HepG2 (cell line): ENCODE results near the gene NLGN4X. TPM values are rescaled to one million over a fixed set of nuclear protein-coding genes. Genes with fewer than 3 reads are reported as not detected.

Experiments
- ATAC-seq: fragments of 200-7000 bp; cut with Tn5 transposase; 3 replicates; pipeline ENCODE4 v1.9.1; 2020; ENCODE audit warnings: mild to moderate bottlenecking, moderate library complexity
- BruUV-seq: library from RNA; stranded (reverse); fragments of 400-500 nt; replicated peaks from 2 replicates; lab custom pipeline; 2021; lab: Mats Ljungman, UMichigan
- CTCF ChIA-PET: fragments of 300-600 bp; formaldehyde crosslinking; extraction: SDS; loops from one replicate; lab custom pipeline; 2021; ENCODE audit warnings: low total read pairs, inconsistent platforms, low intra/inter-chr PET ratio; lab: Yijun Ruan, JAX
- POLR2A ChIA-PET: fragments of 350-600 bp; sonication (Branson Sonifier 250); formaldehyde crosslinking; loops from one replicate; lab custom pipeline; 2020; ENCODE audit warnings: antibody characterized with exemption, inconsistent platforms; lab: Yijun Ruan, JAX
- DNase-seq: peaks from one replicate; pipeline ENCODE4 v3.0.0-alpha.2; 2015; ENCODE audit warnings: low spot score
- FAIRE-seq: peaks from 3 replicates; lab custom pipeline; 2011; peaks lifted over from hg19 to GRCh38; lab: Jason Lieb, UNC
- H2AFZ ChIP-seq: one replicate; pipeline ENCODE4 v1.6.1; 2011; ENCODE audit warnings: low read length, inconsistent platforms
- H3K27ac ChIP-seq: fragments of 300-600 bp; 3 replicates; pipeline ENCODE4 v1.8.0; 2011; ENCODE audit warnings: mixed run types, mild to moderate bottlenecking, mixed read lengths, low read length, inconsistent platforms; ENCODE audit not compliant: insufficient read depth; ENCODE audit errors: extremely low read length
- H3K27me3 ChIP-seq, 2 experiments: fragments of 200-600 bp in 1 of 2; 2 replicates in 1 of 2; 3 replicates in 1 of 2; pipeline versions ENCODE4 v1.6.0 to v1.8.0; 2011; ENCODE audit warnings: low read length in 2 of 2, mild to moderate bottlenecking in 2 of 2, moderate library complexity in 2 of 2, inconsistent platforms in 1 of 2; ENCODE audit not compliant: insufficient read depth in 2 of 2, control insufficient read depth in 1 of 2
- H3K36me3 ChIP-seq, 2 experiments: fragments of 200-600 bp in 1 of 2; replicated peaks in 1 of 2; 2 replicates in 1 of 2; 3 replicates in 1 of 2; pipeline versions ENCODE4 v1.5.1 to v1.8.0; 2011; ENCODE audit warnings: low read length in 2 of 2, inconsistent platforms in 1 of 2; ENCODE audit not compliant: insufficient read depth in 2 of 2, control insufficient read depth in 1 of 2
- H3K4me1 ChIP-seq: 2 replicates; pipeline ENCODE4 v1.5.1; 2012; ENCODE audit warnings: low read length, inconsistent platforms; ENCODE audit not compliant: insufficient read depth
- H3K4me2 ChIP-seq: 2 replicates; pipeline ENCODE4 v1.6.0; 2011; ENCODE audit warnings: low read depth, low read length, inconsistent platforms
- H3K4me3 ChIP-seq, 3 experiments: fragments of 200-600 bp in 1 of 3; sonication (generic), shearing (Covaris generic) in 1 of 3; replicated peaks in 1 of 3; 2 replicates each; pipeline ENCODE4 v1.5.1; 2011 to 2016; ENCODE audit warnings: low read length in 3 of 3, inconsistent platforms in 2 of 3, low read depth in 2 of 3, mild to moderate bottlenecking in 2 of 3, control low read depth in 1 of 3, mixed read lengths in 1 of 3; ENCODE audit not compliant: insufficient read depth in 1 of 3
- H3K79me2 ChIP-seq: one replicate; pipeline ENCODE4 v1.6.1; 2011; ENCODE audit warnings: low read length, inconsistent platforms; ENCODE audit not compliant: insufficient read depth
- H3K9ac ChIP-seq: 2 replicates; pipeline ENCODE4 v1.6.0; 2011; ENCODE audit warnings: mild to moderate bottlenecking, low read depth, low read length, inconsistent platforms; ENCODE audit not compliant: insufficient read depth
- H3K9me3 ChIP-seq: 2 replicates; pipeline ENCODE4 v1.5.1; 2012; ENCODE audit warnings: mild to moderate bottlenecking, low read length
- H4K20me1 ChIP-seq: 2 replicates; pipeline ENCODE4 v1.6.0; 2011; ENCODE audit warnings: inconsistent platforms, mild to moderate bottlenecking, low read length, moderate library complexity; ENCODE audit not compliant: insufficient read depth
- CEBPB ChIP-seq: IDR thresholded peaks from 2 replicates; pipeline ENCODE4 v1.6.1; 2011; ENCODE audit warnings: low read depth, low read length, improper control_type of control experiment, borderline replicate concordance
- ETV5 ChIP-seq: IDR thresholded peaks from 2 replicates; pipeline ENCODE4 v1.6.1; 2018; ENCODE audit warnings: missing biosample characterization, missing genetic modification reagents, inconsistent platforms, borderline replicate concordance
- HMGXB3 ChIP-seq: sonication (generic); formaldehyde crosslinking; IDR thresholded peaks from 2 replicates; pipeline ENCODE4 v1.4.0; 2020; ENCODE audit warnings: missing genetic modification reagents, borderline replicate concordance
- KDM2A ChIP-seq: sonication (generic); formaldehyde crosslinking; IDR thresholded peaks from 2 replicates; pipeline ENCODE4 v1.4.0; 2020; ENCODE audit warnings: low read depth, missing genetic modification reagents, borderline replicate concordance
- ZBTB42 ChIP-seq: sonication (generic); formaldehyde crosslinking; IDR thresholded peaks from 2 replicates; pipeline ENCODE4 v1.5.0; 2020; ENCODE audit warnings: mild to moderate bottlenecking, missing genetic modification reagents
- WGBS: methylation state at CpG from one replicate; pipeline ENCODE4 v1.1.6; 2017; ENCODE audit warnings: low lambda C conversion rate; 5-methylcytosine and 5-hydroxymethylcytosine counted together
- in situ Hi-C: cut with HindIII; loops from 2 replicates; pipeline ENCODE4 v1.10.0; 2017; ENCODE audit warnings: low pct_unique_long_range_greater_than_20kb; ENCODE audit not compliant: extremely low pct_ligation_motif_present
- intact Hi-C: fragments of 100-400 bp; cut with micrococcal nuclease; formaldehyde crosslinking; loops from one replicate; pipeline ENCODE4 v1.10.0; 2022; ENCODE audit not compliant: unreplicated experiment
- polyA plus RNA-seq, 8 experiments: library from polyadenylated mRNA; depleted of rRNA in 3 of 8; stranded (reverse) in 7 of 8; unstranded in 1 of 8; fragments of >200 nt; fragmentation: Illumina TruSeq in 4 of 8; extraction: Trizol in 4 of 8; gene quantifications; 2 replicates each; pipeline versions ENCODE4 v1.2.1 to v1.2.3, GENCODE V29; 2011 to 2016; ENCODE audit warnings: low read depth in 4 of 8, missing spikeins in 1 of 8, mixed read lengths in 1 of 8; ENCODE audit not compliant: insufficient read depth in 1 of 8
- total RNA-seq, 5 experiments: library from RNA; depleted of rRNA; stranded (reverse); fragments of >200 nt; fragmentation: Illumina TruSeq; extraction: Trizol; gene quantifications; 2 replicates each; pipeline ENCODE4 v1.2.3, GENCODE V29; 2016; ENCODE audit warnings: low read depth in 1 of 5
- TF ChIP-seq, protein P1 (sequence below), 2 experiments: sonication (generic) in 1 of 2; formaldehyde crosslinking in 1 of 2; IDR thresholded peaks; 2 replicates each; pipeline versions ENCODE4 v1.5.1 to v1.6.1; 2011 to 2020; ENCODE audit warnings: borderline replicate concordance in 1 of 2, low read depth in 1 of 2, low read length in 1 of 2, mild to moderate bottlenecking in 1 of 2, missing genetic modification reagents in 1 of 2, moderate library complexity in 1 of 2
- TF ChIP-seq, protein P2 (sequence below): sonication (generic); formaldehyde crosslinking; IDR thresholded peaks from 2 replicates; pipeline ENCODE4; 2020; ENCODE audit warnings: missing genetic modification reagents, mild to moderate bottlenecking, borderline replicate concordance

NLGN4X gene
- total and polyA plus RNA-seq, 2 of the 13 experiments (the other 11 are each of a cell fraction or from before 2014, with no cell fraction given): not detected

DNA sequence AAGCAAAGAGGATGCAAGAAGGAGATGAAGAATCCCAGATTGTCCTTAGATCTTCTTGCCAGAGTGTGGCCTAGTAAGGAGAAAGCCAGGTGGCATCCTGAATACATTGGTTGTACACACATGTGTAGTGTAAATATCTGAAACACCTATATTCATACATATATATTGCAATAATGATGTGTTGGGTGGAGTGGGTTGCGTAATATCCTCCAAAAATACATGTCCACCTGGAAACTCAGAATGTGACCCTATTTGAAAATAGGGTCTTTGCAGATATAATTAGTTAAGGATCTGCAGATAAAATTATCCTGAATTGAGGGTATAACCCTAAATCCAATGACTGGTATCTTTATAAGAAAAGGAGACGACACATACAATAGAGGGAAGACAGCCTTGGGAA, 216.3 kb downstream of the NLGN4X start:
- ATAC-seq (no peak), DNase-seq (no peak), FAIRE-seq (no peak)
- Histone ChIP-seq H3K9me3 (no peaks in the 10 kb centered on the region), H3K4me3 (no peak overlapping the region), H3K4me1 (no peaks in the 10 kb centered on the region), H3K27me3 (no peaks in the 10 kb centered on the region), H3K9ac (no peak overlapping the region), H3K27ac (no peak overlapping the region), H3K79me2 (no peaks in the 10 kb centered on the region), H4K20me1 (no peaks in the 10 kb centered on the region), H2AFZ (no peak overlapping the region), H3K36me3 (no peaks in the 10 kb centered on the region), H3K4me2 (no peak overlapping the region)
- ChIA-PET POLR2A (no interaction called here), CTCF (no interaction called here)
- in situ Hi-C loops (no loop called here), intact Hi-C loops (no loop called here)
- WGBS: 17% methylated on average over 2 of the region's 2 CpGs
- TF ChIP-seq CEBPB (peak; percentile 44; the same call in 1 of the 2 replicates), ZBTB42 (CRISPR knock-in tag) (no peak)
- BruUV-seq: no TSS peak

DNA sequence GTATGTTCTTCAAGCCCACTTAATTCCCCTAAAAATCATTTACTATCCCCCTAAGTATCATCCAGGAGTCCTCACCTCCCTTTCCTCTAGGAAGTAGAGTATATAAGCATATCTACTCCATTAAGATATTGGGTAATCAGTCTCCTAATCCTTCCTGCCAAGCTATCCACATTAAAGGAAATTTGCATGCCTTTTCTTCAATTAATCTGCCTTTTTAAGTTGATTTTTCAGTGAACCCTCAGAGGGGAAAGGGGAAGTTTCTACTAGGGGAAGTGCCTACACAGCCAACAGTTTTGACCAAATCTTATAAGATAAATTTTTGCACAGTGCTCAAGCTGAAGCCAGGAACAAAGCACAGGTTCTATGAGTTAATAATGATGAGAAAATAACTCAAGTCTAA, 222.8 kb downstream of the NLGN4X start:
- H3K27ac ChIP-seq: no peak overlapping the region
- ChIA-PET POLR2A (no interaction called here), CTCF (no interaction called here)
- H3K4me1 ChIP-seq: no peaks in the 10 kb centered on the region
- no peaks in the 10 kb centered on the region for H3K9me3 ChIP-seq
- in situ Hi-C loops: no loop called here
- no peak overlapping the region for H3K4me2 ChIP-seq
- no peaks in the 10 kb centered on the region for H3K36me3 ChIP-seq
- FAIRE-seq (no peak), ATAC-seq (no peak), DNase-seq (no peak)
- no TSS peak for BruUV-seq
- no peaks in the 10 kb centered on the region for H3K79me2 ChIP-seq
- intact Hi-C loops: no loop called here
- no peaks in the 10 kb centered on the region for H4K20me1 ChIP-seq
- H3K27me3 ChIP-seq: no peaks in the 10 kb centered on the region
- H3K4me3 ChIP-seq: no peak overlapping the region
- H3K9ac ChIP-seq: no peak overlapping the region
- no peak overlapping the region for H2AFZ ChIP-seq
- TF ChIP-seq KDM2A (CRISPR knock-in tag): no peak
- TF ChIP-seq HMGXB3 (CRISPR knock-in tag): no peak
- no peak for TF ChIP-seq ETV5 (CRISPR knock-in tag)
- TF ChIP-seq, protein P1, sequence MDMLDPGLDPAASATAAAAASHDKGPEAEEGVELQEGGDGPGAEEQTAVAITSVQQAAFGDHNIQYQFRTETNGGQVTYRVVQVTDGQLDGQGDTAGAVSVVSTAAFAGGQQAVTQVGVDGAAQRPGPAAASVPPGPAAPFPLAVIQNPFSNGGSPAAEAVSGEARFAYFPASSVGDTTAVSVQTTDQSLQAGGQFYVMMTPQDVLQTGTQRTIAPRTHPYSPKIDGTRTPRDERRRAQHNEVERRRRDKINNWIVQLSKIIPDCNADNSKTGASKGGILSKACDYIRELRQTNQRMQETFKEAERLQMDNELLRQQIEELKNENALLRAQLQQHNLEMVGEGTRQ (IDR thresholded peaks at IDR 0.05; ENCODE audit: low read depth, low read length): no peak
- TF ChIP-seq, protein P1 (CRISPR knock-in tag; IDR thresholded peaks at IDR 0.05; ENCODE audit: borderline replicate concordance): no peak
- TF ChIP-seq, protein P2, sequence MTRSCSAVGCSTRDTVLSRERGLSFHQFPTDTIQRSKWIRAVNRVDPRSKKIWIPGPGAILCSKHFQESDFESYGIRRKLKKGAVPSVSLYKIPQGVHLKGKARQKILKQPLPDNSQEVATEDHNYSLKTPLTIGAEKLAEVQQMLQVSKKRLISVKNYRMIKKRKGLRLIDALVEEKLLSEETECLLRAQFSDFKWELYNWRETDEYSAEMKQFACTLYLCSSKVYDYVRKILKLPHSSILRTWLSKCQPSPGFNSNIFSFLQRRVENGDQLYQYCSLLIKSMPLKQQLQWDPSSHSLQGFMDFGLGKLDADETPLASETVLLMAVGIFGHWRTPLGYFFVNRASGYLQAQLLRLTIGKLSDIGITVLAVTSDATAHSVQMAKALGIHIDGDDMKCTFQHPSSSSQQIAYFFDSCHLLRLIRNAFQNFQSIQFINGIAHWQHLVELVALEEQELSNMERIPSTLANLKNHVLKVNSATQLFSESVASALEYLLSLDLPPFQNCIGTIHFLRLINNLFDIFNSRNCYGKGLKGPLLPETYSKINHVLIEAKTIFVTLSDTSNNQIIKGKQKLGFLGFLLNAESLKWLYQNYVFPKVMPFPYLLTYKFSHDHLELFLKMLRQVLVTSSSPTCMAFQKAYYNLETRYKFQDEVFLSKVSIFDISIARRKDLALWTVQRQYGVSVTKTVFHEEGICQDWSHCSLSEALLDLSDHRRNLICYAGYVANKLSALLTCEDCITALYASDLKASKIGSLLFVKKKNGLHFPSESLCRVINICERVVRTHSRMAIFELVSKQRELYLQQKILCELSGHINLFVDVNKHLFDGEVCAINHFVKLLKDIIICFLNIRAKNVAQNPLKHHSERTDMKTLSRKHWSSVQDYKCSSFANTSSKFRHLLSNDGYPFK (CRISPR knock-in tag): no peak
